ENCODE data around the gene TGFBR3. TPM values are rescaled to one million over a fixed set of nuclear protein-coding genes. Genes with fewer than 3 reads are reported as not detected.
A peak's percentile ranks its signal among the peaks of the same experiment; 100 is the strongest.

Gene TGFBR3
- total and polyA plus RNA-seq, 9 of the 15 experiments (the other 6 are each of a cell fraction or from before 2014, with no cell fraction given) = 3.6 to 32.4 (median 15.6) TPM

DNA sequence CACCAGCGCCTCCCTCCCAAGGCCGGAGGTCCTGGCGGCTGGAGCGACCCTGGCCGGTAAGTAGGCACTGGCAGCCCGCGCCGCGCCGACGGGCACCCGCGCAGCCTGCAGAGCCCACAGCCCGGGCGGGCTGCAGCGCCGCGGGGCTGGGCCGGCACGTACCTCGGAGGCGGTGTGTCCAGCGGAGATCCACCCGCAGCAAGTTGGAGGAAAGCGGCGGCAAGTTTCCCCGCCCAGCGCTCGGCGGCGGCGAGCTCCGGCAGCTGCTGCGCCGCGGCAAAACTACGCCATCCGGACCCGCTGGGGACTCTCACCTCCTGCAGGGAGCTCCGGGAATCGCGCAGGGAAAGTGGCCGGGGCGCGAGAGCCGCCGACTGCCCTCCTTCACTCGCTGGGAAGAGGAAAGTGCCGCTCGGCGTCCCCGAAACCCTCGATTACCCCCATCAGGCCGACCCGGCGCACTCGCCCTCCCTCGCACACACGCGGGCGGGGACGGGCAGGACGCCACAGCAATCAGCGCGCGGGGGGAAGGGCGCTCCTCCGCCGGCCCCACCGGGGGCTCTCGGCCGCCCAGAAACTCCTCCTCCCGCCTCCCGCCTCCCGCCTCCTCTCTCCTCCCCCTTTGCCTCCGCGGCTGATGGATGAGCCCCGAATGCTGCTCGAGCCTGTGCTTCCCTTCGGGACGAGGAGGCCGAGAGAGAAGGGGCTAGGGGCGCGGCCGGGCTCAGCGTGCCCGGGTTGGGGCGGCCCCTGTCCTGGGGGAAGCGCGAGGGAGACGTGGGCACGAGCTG is at the start of gene TGFBR3 (continued):
- TF ChIP-seq, protein P1, sequence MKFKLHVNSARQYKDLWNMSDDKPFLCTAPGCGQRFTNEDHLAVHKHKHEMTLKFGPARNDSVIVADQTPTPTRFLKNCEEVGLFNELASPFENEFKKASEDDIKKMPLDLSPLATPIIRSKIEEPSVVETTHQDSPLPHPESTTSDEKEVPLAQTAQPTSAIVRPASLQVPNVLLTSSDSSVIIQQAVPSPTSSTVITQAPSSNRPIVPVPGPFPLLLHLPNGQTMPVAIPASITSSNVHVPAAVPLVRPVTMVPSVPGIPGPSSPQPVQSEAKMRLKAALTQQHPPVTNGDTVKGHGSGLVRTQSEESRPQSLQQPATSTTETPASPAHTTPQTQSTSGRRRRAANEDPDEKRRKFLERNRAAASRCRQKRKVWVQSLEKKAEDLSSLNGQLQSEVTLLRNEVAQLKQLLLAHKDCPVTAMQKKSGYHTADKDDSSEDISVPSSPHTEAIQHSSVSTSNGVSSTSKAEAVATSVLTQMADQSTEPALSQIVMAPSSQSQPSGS (CRISPR knock-in tag; IDR thresholded peaks at IDR 0.05) = no peak; the same call in 1 of the 2 replicates
- TF ChIP-seq ELK1 (CRISPR knock-in tag; IDR thresholded peaks at IDR 0.05) (0 out of 2 replicates have a peak, but pooled peaks have one; percentile 31), SRSF3 (IDR thresholded peaks at IDR 0.05; ENCODE audit: insufficient read depth, low read length) (no peak), RBFOX2 (IDR thresholded peaks at IDR 0.05; ENCODE audit: low read depth, low read length) (peak; percentile 88), FUS (optimal IDR thresholded peaks at IDR 0.05; ENCODE audit: low read depth, low read length) (peak; percentile 3), SAP30 (IDR thresholded peaks at IDR 0.05; ENCODE audit: borderline replicate concordance, insufficient read depth, low read depth, low read length, poor library complexity, severe bottlenecking) (peak; percentile 30), DNMT1 (IDR thresholded peaks at IDR 0.05) (no peak), ZBTB11 (CRISPR knock-in tag; IDR thresholded peaks at IDR 0.05) (0 out of 6 replicates have a peak, but pooled peaks of 1 of the 3 experiments have one; percentile 48), MBD2 (IDR thresholded peaks at IDR 0.05; ENCODE audit: borderline replicate concordance, low read depth) (peak; percentile 23; the same call in 1 of the 2 replicates), SRSF9 (IDR thresholded peaks at IDR 0.05; ENCODE audit: borderline replicate concordance, low read depth, low read length) (no peak), PPARD (CRISPR knock-in tag; IDR thresholded peaks at IDR 0.05) (no peak), TAF7 (tag; IDR thresholded peaks at IDR 0.05) (no peak), TAL1 (IDR thresholded peaks at IDR 0.05) (no peak), KLF10 (CRISPR knock-in tag; IDR thresholded peaks at IDR 0.05) (no peak), SIX5 (IDR thresholded peaks at IDR 0.05; ENCODE audit: borderline replicate concordance in 1 of 2, insufficient read depth in 1 of 2, low read depth in 1 of 2, low read length in 2 of 2) (no peak), ETV5 (CRISPR knock-in tag; IDR thresholded peaks at IDR 0.05; ENCODE audit: low read depth) (peak; percentile 50; the same call in 1 of the 2 replicates)
- TF ChIP-seq, protein P2, sequence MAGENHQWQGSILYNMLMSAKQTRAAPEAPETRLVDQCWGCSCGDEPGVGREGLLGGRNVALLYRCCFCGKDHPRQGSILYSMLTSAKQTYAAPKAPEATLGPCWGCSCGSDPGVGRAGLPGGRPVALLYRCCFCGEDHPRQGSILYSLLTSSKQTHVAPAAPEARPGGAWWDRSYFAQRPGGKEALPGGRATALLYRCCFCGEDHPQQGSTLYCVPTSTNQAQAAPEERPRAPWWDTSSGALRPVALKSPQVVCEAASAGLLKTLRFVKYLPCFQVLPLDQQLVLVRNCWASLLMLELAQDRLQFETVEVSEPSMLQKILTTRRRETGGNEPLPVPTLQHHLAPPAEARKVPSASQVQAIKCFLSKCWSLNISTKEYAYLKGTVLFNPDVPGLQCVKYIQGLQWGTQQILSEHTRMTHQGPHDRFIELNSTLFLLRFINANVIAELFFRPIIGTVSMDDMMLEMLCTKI (IDR thresholded peaks at IDR 0.05; ENCODE audit: partially characterized antibody) = no peak
